HEK293 (cell line): Measurements from ENCODE around the gene RDH12.

Source experiments
- CTCF ChIA-PET: fragments of 350-600 bp; formaldehyde crosslinking; extraction: SDS; loops from one replicate; lab custom pipeline; 2021; ENCODE audit warnings: antibody characterized with exemption; lab: Yijun Ruan, JAX
- POLR2A ChIA-PET: fragments of 300-600 bp; formaldehyde crosslinking; extraction: SDS; loops from one replicate; lab custom pipeline; 2020; ENCODE audit warnings: antibody characterized with exemption, inconsistent platforms; lab: Yijun Ruan, JAX
- H3K27ac ChIP-seq: fragments of 200-500 bp; sonication (Bioruptor generic); 2 replicates; pipeline ENCODE4 v1.5.1; 2014; ENCODE audit warnings: low read depth, low read length, control low read depth, inconsistent platforms; ENCODE audit errors: extremely low read depth
- H3K36me3 ChIP-seq, 2 experiments: fragments of 200-500 bp in 1 of 2; sonication (Bioruptor generic) in 1 of 2; 1 replicate in 1 of 2; 2 replicates in 1 of 2; pipeline ENCODE4 v1.5.1; 2014 to 2017; ENCODE audit warnings: inconsistent platforms in 2 of 2, low read length in 2 of 2; ENCODE audit not compliant: control insufficient read depth in 2 of 2, insufficient read depth in 1 of 2
- H3K4me1 ChIP-seq: fragments of 200-500 bp; sonication (Bioruptor generic); 2 replicates; pipeline ENCODE4 v1.5.1; 2014; ENCODE audit warnings: mild to moderate bottlenecking, low read length, inconsistent platforms; ENCODE audit not compliant: control insufficient read depth, insufficient read depth
- H3K4me3 ChIP-seq: 2 replicates; pipeline ENCODE4 v1.5.1; 2011; ENCODE audit warnings: low read depth, mild to moderate bottlenecking, control low read depth, low read length, moderate library complexity
- H3K9me3 ChIP-seq: fragments of 200-500 bp; sonication (Bioruptor generic); 2 replicates; pipeline ENCODE4 v1.5.1; 2014; ENCODE audit warnings: low read depth, low read length, inconsistent platforms; ENCODE audit not compliant: control insufficient read depth, insufficient read depth
- BCL11A ChIP-seq: fragments of 450-650 bp; formaldehyde crosslinking; IDR thresholded peaks from 2 replicates; pipeline ENCODE4 v1.5.1; 2016; ENCODE audit warnings: low read depth, missing biosample characterization, missing genetic modification characterization
- GLIS1 ChIP-seq: fragments of 450-650 bp; formaldehyde crosslinking; IDR thresholded peaks from 2 replicates; pipeline ENCODE4 v1.5.1; 2016; ENCODE audit warnings: missing biosample characterization, missing genetic modification characterization
- PATZ1 ChIP-seq: fragments of 450-650 bp; formaldehyde crosslinking; IDR thresholded peaks from 2 replicates; pipeline ENCODE4 v1.5.1; 2016; ENCODE audit warnings: missing biosample characterization, missing genetic modification characterization
- PBX3 ChIP-seq: sonication (generic); formaldehyde crosslinking; IDR thresholded peaks from 2 replicates; pipeline ENCODE4 v1.8.1; 2022; ENCODE audit warnings: mild to moderate bottlenecking, moderate library complexity, missing genetic modification reagents
- RBAK ChIP-seq: fragments of 450-650 bp; formaldehyde crosslinking; IDR thresholded peaks from 2 replicates; pipeline ENCODE4 v1.5.1; 2016; ENCODE audit warnings: missing biosample characterization, missing genetic modification characterization
- SP2 ChIP-seq: fragments of 450-650 bp; formaldehyde crosslinking; IDR thresholded peaks from 2 replicates; pipeline ENCODE4 v1.5.1; 2016; ENCODE audit warnings: missing biosample characterization, missing genetic modification characterization
- ZBTB11 ChIP-seq: fragments of 450-650 bp; formaldehyde crosslinking; conservative IDR thresholded peaks from 2 replicates; pipeline ENCODE4 v1.5.1; 2016; ENCODE audit warnings: low read depth, missing biosample characterization, missing genetic modification characterization
- ZBTB8A ChIP-seq: fragments of 450-650 bp; formaldehyde crosslinking; IDR thresholded peaks from 2 replicates; pipeline ENCODE4 v1.5.1; 2016; ENCODE audit warnings: missing biosample characterization, missing genetic modification characterization
- ZEB2 ChIP-seq: fragments of 450-650 bp; formaldehyde crosslinking; IDR thresholded peaks from 2 replicates; pipeline ENCODE4 v1.5.1; 2016; ENCODE audit warnings: missing biosample characterization, missing genetic modification characterization
- ZIC2 ChIP-seq: fragments of 450-650 bp; formaldehyde crosslinking; IDR thresholded peaks from 2 replicates; pipeline ENCODE4 v1.5.1; 2016; ENCODE audit warnings: missing biosample characterization, missing genetic modification characterization
- ZNF112 ChIP-seq: fragments of 450-650 bp; formaldehyde crosslinking; IDR thresholded peaks from 2 replicates; pipeline ENCODE4 v1.5.0; 2017; ENCODE audit warnings: missing biosample characterization, missing genetic modification characterization
- ZNF155 ChIP-seq: fragments of 450-650 bp; formaldehyde crosslinking; IDR thresholded peaks from 2 replicates; pipeline ENCODE4 v1.5.1; 2016; ENCODE audit warnings: missing biosample characterization, missing genetic modification characterization
- ZNF174 ChIP-seq: fragments of 450-650 bp; formaldehyde crosslinking; IDR thresholded peaks from 2 replicates; pipeline ENCODE4 v1.5.0; 2017; ENCODE audit warnings: missing biosample characterization, mild to moderate bottlenecking, missing genetic modification characterization
- ZNF18 ChIP-seq: fragments of 450-650 bp; formaldehyde crosslinking; IDR thresholded peaks from 2 replicates; pipeline ENCODE4 v1.5.1; 2016; ENCODE audit warnings: missing biosample characterization, missing genetic modification characterization
- ZNF223 ChIP-seq: fragments of 450-650 bp; formaldehyde crosslinking; IDR thresholded peaks from 2 replicates; pipeline ENCODE4 v1.5.1; 2016; ENCODE audit warnings: missing biosample characterization, missing genetic modification characterization
- ZNF266 ChIP-seq: fragments of 450-650 bp; formaldehyde crosslinking; IDR thresholded peaks from 2 replicates; pipeline ENCODE4 v1.5.1; 2016; ENCODE audit warnings: missing biosample characterization, missing genetic modification characterization, low read depth
- ZNF335 ChIP-seq: fragments of 450-650 bp; formaldehyde crosslinking; conservative IDR thresholded peaks from 2 replicates; pipeline ENCODE4 v1.5.1; 2016; ENCODE audit warnings: missing biosample characterization, missing genetic modification characterization
- ZNF518A ChIP-seq: fragments of 450-650 bp; formaldehyde crosslinking; conservative IDR thresholded peaks from 2 replicates; pipeline ENCODE4 v1.5.1; 2016; ENCODE audit warnings: low read depth, missing biosample characterization, missing genetic modification characterization
- ZNF544 ChIP-seq: fragments of 450-650 bp; formaldehyde crosslinking; IDR thresholded peaks from 2 replicates; pipeline ENCODE4 v1.5.0; 2017; ENCODE audit warnings: missing biosample characterization, missing genetic modification characterization
- ZNF623 ChIP-seq: fragments of 450-650 bp; formaldehyde crosslinking; IDR thresholded peaks from 2 replicates; pipeline ENCODE4 v1.5.1; 2016; ENCODE audit warnings: missing biosample characterization, missing genetic modification characterization
- ZNF639 ChIP-seq: fragments of 450-650 bp; formaldehyde crosslinking; IDR thresholded peaks from 2 replicates; pipeline ENCODE4 v1.5.1; 2016; ENCODE audit warnings: missing biosample characterization, missing genetic modification characterization
- ZNF670 ChIP-seq: fragments of 450-650 bp; formaldehyde crosslinking; IDR thresholded peaks from 2 replicates; pipeline ENCODE4 v1.5.1; 2016; ENCODE audit warnings: missing biosample characterization, missing genetic modification characterization, low read depth
- ZXDB ChIP-seq: fragments of 450-650 bp; formaldehyde crosslinking; IDR thresholded peaks from 2 replicates; pipeline ENCODE4 v1.5.1; 2016; ENCODE audit warnings: missing biosample characterization, missing genetic modification characterization

RDH12 gene

GRCh38 chr14:67679006-67679405, 22.7 kb upstream of the RDH12 start (continued):
- TF ChIP-seq ZXDB = no peak
- TF ChIP-seq ZNF623 (tag by site-specific recombination) = no peak
- no peak for TF ChIP-seq ZNF223
- no peak for TF ChIP-seq ZNF335 (tag by site-specific recombination)
- TF ChIP-seq ZNF670 (tag by site-specific recombination) = no peak
- TF ChIP-seq ZNF544 (tag by site-specific recombination) = no peak
- TF ChIP-seq PBX3 = no peak
- TF ChIP-seq ZBTB8A (tag by site-specific recombination) = no peak
- TF ChIP-seq, all 188 proteins: peak for 0

- H3K36me3 ChIP-seq = peaks cover 68 to 71% of the 10 kb centered on the region in 2 experiments
- H3K27ac ChIP-seq = no peak overlapping the region
- H3K4me1 ChIP-seq = no peaks in the 10 kb centered on the region
- POLR2A ChIA-PET = interaction anchor here (0.7 kb wide), 1 partner anchor 15 kb away, joined by 3 read pairs; the partner anchor contains the start of gene RDH11
- TF ChIP-seq ZNF639 (tag by site-specific recombination) (no peak), BCL11A (tag by site-specific recombination) (no peak), ZNF266 (no peak), SP2 (tag by site-specific recombination) (no peak), RBAK (tag by site-specific recombination) (no peak), ZNF155 (no peak), GLIS1 (tag by site-specific recombination) (no peak), ZEB2 (tag by site-specific recombination) (no peak), ZNF112 (tag by site-specific recombination) (no peak), ZIC2 (tag by site-specific recombination) (no peak), ZNF518A (tag by site-specific recombination) (no peak), ZNF544 (tag by site-specific recombination) (no peak), ZBTB11 (tag by site-specific recombination) (no peak), ZNF18 (tag by site-specific recombination) (no peak), PATZ1 (tag by site-specific recombination) (no peak), ZNF174 (tag by site-specific recombination) (no peak)
- TF ChIP-seq, all 188 proteins: peak for 0
- no peak overlapping the region for H3K4me3 ChIP-seq
- no peaks in the 10 kb centered on the region for H3K9me3 ChIP-seq
- CTCF ChIA-PET = interaction anchor here (1.2 to 1.5 kb wide), 2 partner anchors 153 to 254 kb away, joined by 3 read pairs; no protein-coding TSS in a partner anchor
These were observed 21.5 kb upstream of the RDH12 start for GRCh38 chr14:67680121-67680602.
